Activated CD8-positive, alpha-beta memory T cell treated with anti-CD3 and anti-CD28 coated beads, Interleukin-2, amount 50 U/mL, for 1 hour (primary cell): ENCODE measurements around the gene DTX4.

Experiments used
- DNase-seq: peaks from one replicate; pipeline ENCODE4 v3.0.0-alpha.2; 2020; ENCODE audit errors: extremely low read depth

The DTX4 gene

DNA sequence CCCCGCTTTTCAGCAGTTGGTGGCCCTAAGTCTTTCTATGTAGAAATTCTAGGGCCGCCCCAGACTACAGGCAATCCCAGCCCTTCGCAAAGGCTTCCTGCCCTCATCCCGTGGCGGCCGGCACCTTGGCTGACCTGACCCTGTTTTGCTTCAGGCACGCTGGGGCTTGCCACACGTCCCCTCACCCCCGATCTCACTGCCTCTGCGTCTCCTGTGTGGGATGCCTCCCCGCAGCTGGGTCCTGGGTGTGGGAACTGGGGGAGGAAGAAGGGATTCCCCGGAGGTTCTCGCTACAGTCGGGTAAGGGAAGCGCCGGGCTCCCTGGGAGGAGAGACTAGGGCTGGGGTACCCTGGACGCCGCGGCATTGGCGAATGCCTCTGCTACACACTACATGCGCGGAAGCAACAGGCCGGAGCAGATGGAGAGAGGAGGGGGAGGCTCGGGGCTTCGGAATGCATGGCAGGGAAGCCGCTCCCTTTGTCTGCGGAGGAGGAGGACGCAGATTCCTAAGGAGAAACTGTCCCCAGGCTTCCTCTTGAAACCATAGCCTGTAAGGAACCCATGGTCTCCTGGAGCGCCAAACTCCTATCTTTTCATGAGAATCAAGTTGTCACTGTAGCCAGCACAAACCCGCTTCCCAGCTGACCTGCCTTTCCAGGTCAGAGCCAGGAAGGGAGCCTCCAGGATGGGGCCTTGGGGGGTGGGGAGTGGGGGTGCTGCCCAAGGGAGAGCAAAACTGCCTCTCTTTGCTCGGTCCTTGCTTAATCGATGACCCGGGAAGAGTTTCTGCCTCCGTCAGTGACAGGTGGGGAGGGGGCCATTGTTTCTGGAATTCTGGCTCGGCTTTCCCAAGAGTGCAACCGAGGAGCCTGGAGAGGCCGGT is 1.4 kb downstream of the DTX4 start:
- DNase-seq, result no peak

- no peak for DNase-seq
These were observed 2.2 kb downstream of the DTX4 start for GRCh38 chr11:59173964-59174663.

GRCh38 chr11:59174664-59175033 is 2.7 kb downstream of the DTX4 start:
- no peak for DNase-seq

- DNase-seq, result no peak
These were observed 3.2 kb downstream of the DTX4 start for GRCh38 chr11:59175091-59175501.

DNA sequence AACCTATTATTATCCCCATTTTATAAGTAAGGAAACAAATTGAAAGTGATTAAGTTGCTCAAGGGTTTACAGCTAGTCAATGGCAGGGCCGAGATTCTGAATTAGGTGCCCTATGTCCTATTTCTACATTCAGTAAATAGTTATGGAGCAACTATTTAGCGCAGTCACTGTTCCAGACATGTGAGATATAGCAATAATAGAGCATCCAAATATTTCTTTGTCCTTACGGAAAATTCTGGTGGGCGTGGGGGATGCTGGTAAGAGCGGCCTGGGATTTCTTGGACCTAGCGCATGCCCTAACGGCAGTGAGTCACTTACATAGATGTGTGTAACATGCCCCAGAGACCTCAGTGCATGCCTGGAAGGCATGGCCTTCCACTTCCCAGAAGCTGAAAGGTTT is 4.4 kb downstream of the DTX4 start:
- DNase-seq, result no peak

DNA sequence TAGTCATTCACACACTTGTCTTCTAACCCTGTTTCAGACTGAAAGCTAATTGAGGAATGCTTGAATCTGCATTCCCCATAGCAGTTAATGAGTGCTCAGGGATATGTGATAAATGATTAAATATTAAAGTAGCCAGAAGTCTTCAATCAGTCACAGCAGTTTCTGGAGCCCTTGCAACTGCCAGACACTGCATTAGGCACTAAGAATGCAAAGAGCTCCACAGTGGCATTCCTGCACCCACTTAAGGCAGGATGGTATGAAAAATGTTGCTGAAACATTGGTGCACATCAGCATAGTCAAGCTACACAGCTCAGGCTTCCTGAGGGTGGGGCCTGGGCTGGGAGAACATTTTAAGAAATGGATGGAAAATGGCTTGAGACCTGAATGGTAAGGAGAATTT is 6.5 kb downstream of the DTX4 start:
- DNase-seq, result no peak

DNA sequence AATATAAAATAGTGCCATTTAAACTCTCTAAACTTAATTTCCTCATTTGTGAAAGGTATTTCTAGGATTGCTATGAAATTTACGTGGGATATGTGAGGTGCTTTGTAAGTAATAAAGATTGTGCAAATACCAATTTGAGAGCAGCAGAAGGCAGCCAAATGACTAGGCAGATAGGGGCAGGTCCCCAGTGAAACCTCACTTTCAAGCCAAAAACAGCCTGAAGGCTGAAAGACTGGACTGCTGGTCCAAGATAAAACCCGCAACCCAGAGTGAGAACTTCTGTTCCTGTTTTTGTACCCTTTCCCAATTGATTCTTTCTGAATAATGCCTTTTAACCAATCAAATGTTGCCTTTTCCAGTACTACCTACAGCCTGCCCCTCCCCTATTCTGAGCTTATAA is 7.2 kb downstream of the DTX4 start:
- DNase-seq, result no peak

DNA sequence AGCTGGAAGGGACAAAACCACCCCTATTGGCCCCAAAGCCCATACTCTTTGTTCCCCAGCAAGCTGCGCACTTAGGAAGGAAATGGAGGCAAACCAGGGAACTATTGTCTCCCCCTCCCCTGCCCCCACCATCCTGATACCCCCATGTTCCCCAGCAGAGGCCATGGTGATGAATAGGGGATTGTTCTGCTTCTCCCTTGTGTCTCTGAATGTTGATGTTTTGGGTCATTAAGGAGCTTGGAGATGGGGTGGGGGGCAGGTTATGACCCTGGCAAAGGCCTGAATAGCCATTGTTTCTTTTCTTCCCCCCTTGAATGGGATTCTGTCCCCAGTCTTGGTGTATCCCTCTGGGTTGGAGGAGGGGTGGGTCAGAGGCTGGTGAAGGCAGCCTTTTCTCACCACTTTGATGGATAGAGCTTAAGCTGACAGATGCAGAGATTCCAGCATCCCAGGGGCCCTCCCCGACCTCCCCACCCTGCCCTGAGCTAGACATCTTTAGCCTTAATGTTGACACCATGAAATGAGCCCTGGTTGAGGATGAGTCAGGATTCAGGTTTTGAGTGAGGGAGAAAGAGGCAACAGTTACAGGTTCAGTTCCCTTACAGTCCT is 8.3 kb downstream of the DTX4 start:
- DNase-seq, result no peak

DNA sequence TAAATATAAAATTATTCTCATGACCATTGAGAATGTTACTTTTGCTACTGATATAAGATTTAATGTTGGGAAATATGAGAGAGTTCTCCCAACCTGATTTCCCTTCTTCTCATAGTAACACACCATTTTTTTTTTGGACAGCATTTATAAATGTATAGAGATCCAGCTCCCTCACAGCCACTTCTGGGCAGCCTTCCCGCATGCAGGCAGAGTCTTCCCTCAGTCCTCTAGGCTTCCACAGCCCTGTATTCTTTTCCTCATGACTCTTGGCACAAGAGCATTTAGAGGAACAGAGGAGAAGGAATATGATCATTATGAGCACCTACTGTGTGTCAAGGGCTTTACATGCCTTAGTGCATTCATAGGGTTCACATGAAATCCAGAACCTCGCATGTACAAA is 9.0 kb downstream of the DTX4 start:
- DNase-seq, result no peak

DNA sequence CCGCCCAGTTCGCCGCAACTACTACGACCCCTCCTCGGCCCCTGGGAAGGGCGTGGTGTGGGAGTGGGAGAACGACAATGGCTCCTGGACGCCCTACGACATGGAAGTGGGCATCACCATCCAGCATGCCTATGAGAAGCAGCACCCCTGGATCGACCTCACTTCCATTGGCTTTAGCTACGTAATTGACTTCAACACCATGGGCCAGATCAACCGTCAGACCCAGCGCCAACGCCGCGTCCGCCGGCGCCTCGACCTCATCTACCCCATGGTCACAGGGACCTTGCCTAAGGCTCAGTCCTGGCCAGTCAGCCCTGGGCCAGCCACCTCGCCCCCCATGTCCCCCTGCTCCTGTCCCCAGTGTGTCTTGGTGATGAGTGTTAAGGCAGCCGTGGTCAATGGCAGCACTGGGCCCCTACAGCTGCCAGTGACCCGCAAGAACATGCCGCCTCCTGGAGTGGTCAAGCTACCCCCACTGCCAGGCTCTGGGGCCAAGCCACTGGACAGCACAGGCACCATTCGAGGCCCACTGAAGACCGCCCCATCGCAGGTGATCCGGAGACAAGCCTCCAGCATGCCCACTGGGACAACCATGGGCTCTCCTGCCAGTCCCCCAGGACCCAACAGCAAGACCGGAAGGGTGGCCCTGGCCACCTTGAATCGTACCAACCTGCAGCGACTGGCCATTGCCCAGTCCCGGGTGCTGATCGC is 10.0 kb downstream of the DTX4 start:
- no peak for DNase-seq

- DNase-seq, result no peak
These were observed 10.7 kb downstream of the DTX4 start for GRCh38 chr11:59182457-59183151.

- DNase-seq, result no peak
These were observed 11.8 kb downstream of the DTX4 start for GRCh38 chr11:59183771-59184170.

- DNase-seq, result no peak
These were observed 12.9 kb downstream of the DTX4 start for GRCh38 chr11:59184691-59185339.

GRCh38 chr11:59185386-59185945 is 13.5 kb downstream of the DTX4 start:
- no peak for DNase-seq

GRCh38 chr11:59186130-59186594 is 14.2 kb downstream of the DTX4 start:
- DNase-seq, result no peak

DNA sequence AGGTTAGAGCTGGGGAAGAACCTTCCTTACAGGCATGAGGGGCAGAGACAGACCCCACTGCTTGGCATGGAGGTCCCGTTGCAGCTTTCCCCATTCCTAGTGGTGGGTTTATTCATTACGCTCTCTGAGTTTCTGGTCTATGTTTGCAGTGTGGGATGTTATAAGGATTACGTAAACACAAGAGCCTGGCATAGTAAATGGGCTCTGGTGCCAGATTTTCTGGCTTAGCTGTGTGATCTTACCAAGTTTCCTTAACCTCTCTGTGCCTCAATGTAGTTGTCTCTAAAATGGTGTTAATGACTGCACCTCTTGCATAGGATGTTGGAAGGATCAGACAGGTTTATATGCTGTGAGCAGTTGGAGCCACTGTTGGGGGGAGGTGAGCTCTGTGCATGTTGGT is 15.1 kb downstream of the DTX4 start:
- DNase-seq, result no peak

- no peak for DNase-seq
These were observed 15.7 kb downstream of the DTX4 start for GRCh38 chr11:59187587-59187986.

DNA sequence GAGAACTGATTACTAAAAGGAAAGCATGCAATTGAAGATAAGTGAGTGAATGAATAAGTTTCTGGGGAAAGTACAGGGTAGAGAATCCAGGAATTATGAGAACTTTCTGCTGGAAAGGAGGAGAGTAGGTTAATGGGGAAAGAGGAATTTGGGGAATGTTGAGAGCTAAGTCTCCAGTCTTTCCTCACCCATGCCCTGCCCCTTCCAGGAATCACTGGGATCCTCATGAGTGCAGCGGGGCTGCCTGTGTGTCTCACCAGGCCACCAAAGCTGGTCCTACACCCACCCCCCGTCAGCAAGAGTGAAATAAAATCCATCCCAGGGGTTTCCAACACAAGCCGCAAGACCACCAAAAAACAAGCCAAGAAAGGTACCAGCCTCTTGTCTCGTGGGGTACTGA is 17.0 kb downstream of the DTX4 start:
- no peak for DNase-seq

DNA sequence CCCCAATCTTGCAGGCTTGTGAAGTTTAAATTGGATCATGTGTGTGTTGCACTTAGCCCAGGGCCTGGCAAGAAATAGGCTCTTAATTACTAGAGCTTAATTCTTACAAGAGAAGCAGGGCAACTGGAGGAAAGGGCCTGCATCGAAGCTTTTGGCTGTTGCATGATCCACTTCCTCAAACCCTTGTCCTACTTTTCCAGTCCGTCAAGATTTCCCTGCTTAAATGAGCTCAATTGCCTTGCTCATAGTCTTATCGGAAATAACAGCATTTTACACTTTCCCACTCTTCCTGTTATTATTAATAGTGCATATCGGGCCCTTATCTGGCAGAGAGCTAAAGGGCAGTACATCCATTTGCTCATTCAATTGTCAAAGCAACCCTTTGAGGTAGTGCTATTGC is 18.1 kb downstream of the DTX4 start:
- no peak for DNase-seq

GRCh38 chr11:59191095-59191494 is 19.2 kb downstream of the DTX4 start:
- DNase-seq, result no peak

DNA sequence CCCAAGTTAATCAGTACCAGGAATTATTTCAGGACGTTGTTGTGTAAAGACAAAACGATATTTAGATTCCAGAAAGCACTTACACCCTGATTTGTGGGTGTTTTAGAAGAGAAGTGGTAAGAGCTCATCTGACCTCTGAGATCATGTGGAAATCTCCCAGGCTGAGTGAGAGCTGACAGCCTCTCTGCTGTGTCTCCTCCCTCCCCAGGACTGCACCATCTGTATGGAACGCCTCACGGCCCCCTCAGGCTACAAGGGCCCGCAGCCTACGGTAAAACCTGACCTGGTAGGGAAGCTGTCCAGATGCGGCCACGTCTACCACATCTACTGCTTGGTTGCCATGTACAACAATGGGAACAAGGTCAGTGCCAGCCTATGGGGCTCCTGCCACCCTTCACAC is 20.0 kb downstream of the DTX4 start:
- DNase-seq, result no peak
